Fibroblast of mammary gland (primary cell): ENCODE data around the gene GPER1.

Experiments
- DNase-seq: peaks from one replicate; pipeline ENCODE4 v3.0.0-alpha.2; 2010; ENCODE audit warnings: low read depth
- H3K4me3 ChIP-seq: 2 replicates; pipeline ENCODE4 v1.5.1; 2011; ENCODE audit warnings: low read depth, mild to moderate bottlenecking, low read length, moderate library complexity; ENCODE audit not compliant: control insufficient read depth
- CTCF ChIP-seq: conservative IDR thresholded peaks from 2 replicates; pipeline ENCODE4 v1.5.1; 2011; ENCODE audit warnings: low read depth, low read length, inconsistent platforms; ENCODE audit not compliant: control insufficient read depth, insufficient read depth

GPER1 gene

GRCh38 chr7:1094870-1095269, 7.0 kb downstream of the GPER1 start:
- no peak for DNase-seq
- no peak for TF ChIP-seq CTCF
- no peak overlapping the region for H3K4me3 ChIP-seq

DNA sequence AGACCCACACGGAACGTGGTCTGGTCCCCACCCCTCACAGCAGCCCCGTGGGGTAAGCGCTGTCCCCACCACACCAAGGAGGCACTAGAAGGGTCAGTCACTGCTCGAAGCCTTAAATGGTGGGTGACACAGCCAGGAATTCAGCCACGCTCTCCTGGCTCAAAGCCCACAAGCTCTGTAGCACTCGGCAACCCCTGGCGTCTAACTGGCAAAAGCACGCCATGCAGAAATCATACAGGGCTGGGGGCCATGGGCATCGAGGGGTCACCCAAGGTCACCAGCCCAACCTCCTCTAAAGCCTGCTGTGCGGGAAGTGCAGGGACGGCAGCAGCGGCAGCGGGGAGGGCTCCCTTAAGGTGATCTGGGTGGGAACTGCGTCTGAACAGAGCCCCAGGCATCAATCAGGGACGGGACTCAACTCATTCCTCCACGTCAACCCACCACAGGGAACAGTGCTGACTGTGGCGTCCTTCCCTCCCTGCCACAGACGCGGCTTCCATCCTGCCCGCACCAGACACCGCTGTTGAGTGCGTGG, 7.8 kb downstream of the GPER1 start:
- no peak for TF ChIP-seq CTCF
- H3K4me3 ChIP-seq = no peak overlapping the region
- no peak for DNase-seq

- no peak for TF ChIP-seq CTCF
- DNase-seq = no peak
- no peak overlapping the region for H3K4me3 ChIP-seq
Observed at GRCh38 chr7:1096156-1097119, 8.5 kb downstream of the GPER1 start.

DNA sequence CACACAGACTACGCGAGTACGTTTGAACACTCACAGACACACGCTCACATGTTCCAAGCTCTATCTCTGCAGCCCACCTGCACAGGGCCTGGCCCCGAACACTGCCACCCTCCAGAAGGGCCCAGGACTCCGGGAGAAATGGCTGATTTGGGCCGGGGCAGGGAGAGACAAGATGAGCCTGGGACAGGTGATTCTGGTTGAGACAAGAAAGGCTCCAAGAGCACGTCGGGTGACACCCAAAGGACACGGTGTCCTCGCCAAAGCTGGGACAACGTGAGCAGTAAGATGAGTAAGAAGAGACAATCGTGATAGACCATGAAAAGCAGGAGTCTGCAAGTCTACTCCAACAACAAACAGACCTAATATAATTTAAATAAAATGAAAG, 9.2 kb downstream of the GPER1 start:
- no peak overlapping the region for H3K4me3 ChIP-seq
- TF ChIP-seq CTCF = no peak
- no peak for DNase-seq

GRCh38 chr7:1098243-1099153, 10.6 kb downstream of the GPER1 start:
- no peak overlapping the region for H3K4me3 ChIP-seq
- TF ChIP-seq CTCF = no peak
- DNase-seq = no peak

DNA sequence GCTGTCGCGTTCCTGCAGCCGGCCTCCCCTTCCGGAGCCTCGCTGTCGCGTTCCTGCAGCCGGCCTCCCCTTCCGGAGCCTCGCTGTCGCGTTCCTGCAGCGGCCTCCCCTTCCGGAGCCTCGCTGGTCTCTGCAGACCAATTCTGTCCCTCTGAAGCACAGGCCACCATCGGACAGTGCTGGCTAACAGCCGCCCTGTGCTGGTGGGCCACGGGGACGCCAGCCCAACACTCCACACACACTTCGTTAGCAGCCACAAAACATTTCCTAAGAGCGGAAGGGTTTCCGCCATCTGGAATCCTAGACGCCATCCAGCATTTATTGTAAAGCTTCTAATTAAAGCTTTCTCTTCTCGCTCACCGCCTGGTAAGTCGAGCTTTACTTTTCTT, 11.2 kb downstream of the GPER1 start:
- no peak for DNase-seq
- no peak overlapping the region for H3K4me3 ChIP-seq
- TF ChIP-seq CTCF = no peak
